ENCODE data around the gene TUBG2. TPM values are rescaled to one million over a fixed set of nuclear protein-coding genes. Genes with fewer than 3 reads are reported as not detected.

Gene TUBG2
- total RNA-seq, 1 experiment from 2014 or later = 26.7 TPM

GRCh38 chr17:42677012-42677857 lies 18.2 kb downstream of the TUBG2 start (continued):
- TF ChIP-seq ESRRA (CRISPR knock-in tag; IDR thresholded peaks at IDR 0.05; ENCODE audit: borderline replicate concordance) = no peak
- TF ChIP-seq JAZF1 (CRISPR knock-in tag; IDR thresholded peaks at IDR 0.05) = no peak
- TF ChIP-seq ETV6 (CRISPR knock-in tag; IDR thresholded peaks at IDR 0.05) = no peak
- peak; percentile 77 for TF ChIP-seq GTF2I (CRISPR knock-in tag; conservative IDR thresholded peaks at IDR 0.05)
- no peak for TF ChIP-seq ZNF281 (CRISPR knock-in tag; IDR thresholded peaks at IDR 0.05)
- no peak for TF ChIP-seq ATF6 (CRISPR knock-in tag; IDR thresholded peaks at IDR 0.05)
- TF ChIP-seq ZSCAN18 (CRISPR knock-in tag; IDR thresholded peaks at IDR 0.05) = no peak
- no peak for TF ChIP-seq TEAD4 (CRISPR knock-in tag; IDR thresholded peaks at IDR 0.05)
- TF ChIP-seq OVOL2 (CRISPR knock-in tag; IDR thresholded peaks at IDR 0.05; ENCODE audit: borderline replicate concordance) = no peak
- no peak for TF ChIP-seq NFE2L1 (CRISPR knock-in tag; IDR thresholded peaks at IDR 0.05)
- no peak for TF ChIP-seq E2F5 (CRISPR knock-in tag; IDR thresholded peaks at IDR 0.05)
- TF ChIP-seq KAT7 (CRISPR knock-in tag; IDR thresholded peaks at IDR 0.05; ENCODE audit: borderline replicate concordance) = no peak
- TF ChIP-seq SMAD3 (CRISPR knock-in tag; IDR thresholded peaks at IDR 0.05; ENCODE audit: borderline replicate concordance) = no peak
- TF ChIP-seq SP1 (CRISPR knock-in tag; conservative IDR thresholded peaks at IDR 0.05) = peak; percentile 65
- TF ChIP-seq STAT6 (CRISPR knock-in tag; conservative IDR thresholded peaks at IDR 0.05; ENCODE audit: low read depth) = no peak
- no peak for TF ChIP-seq NFATC4 (CRISPR knock-in tag; IDR thresholded peaks at IDR 0.05)
- TF ChIP-seq ZBTB43 (CRISPR knock-in tag; IDR thresholded peaks at IDR 0.05) = no peak
- peak; percentile 90 for TF ChIP-seq USF1 (CRISPR knock-in tag; IDR thresholded peaks at IDR 0.05)
- TF ChIP-seq ZNF121 (CRISPR knock-in tag; IDR thresholded peaks at IDR 0.05) = peak; percentile 95
- no peak for TF ChIP-seq ZNF263 (CRISPR knock-in tag; IDR thresholded peaks at IDR 0.05; ENCODE audit: low read depth)
- TF ChIP-seq FOXK1 (CRISPR knock-in tag; IDR thresholded peaks at IDR 0.05) = no peak; the same call in 1 of the 2 replicates
- TF ChIP-seq NR3C1 (CRISPR knock-in tag; conservative IDR thresholded peaks at IDR 0.05; ENCODE audit: low read depth) = no peak
- TF ChIP-seq CDX4 (CRISPR knock-in tag; IDR thresholded peaks at IDR 0.05; ENCODE audit: borderline replicate concordance) = no peak
- TF ChIP-seq IRF2 (CRISPR knock-in tag; IDR thresholded peaks at IDR 0.05; ENCODE audit: borderline replicate concordance, low read depth) = no peak
- TF ChIP-seq ZNF138 (CRISPR knock-in tag; conservative IDR thresholded peaks at IDR 0.05) = no peak
- no peak for TF ChIP-seq NR1H2 (CRISPR knock-in tag; IDR thresholded peaks at IDR 0.05)
- no peak for TF ChIP-seq ZNF416 (CRISPR knock-in tag; IDR thresholded peaks at IDR 0.05)

Data from WTC11 (cell line).